K562 (cell line): ENCODE data around the gene ZBTB16. TPM values are rescaled to one million over a fixed set of nuclear protein-coding genes. Genes with fewer than 3 reads are reported as not detected.

Experiments
- PHF21A ChIP-seq: fragments of 450-650 bp; IDR thresholded peaks from 2 replicates; pipeline ENCODE4 v1.6.1; 2017; ENCODE audit warnings: low read depth, borderline replicate concordance
- PPARD ChIP-seq: fragments of 250-450 bp; sonication (Bioruptor Pico); IDR thresholded peaks from 2 replicates; pipeline ENCODE4 v1.8.0; 2022; ENCODE audit warnings: inconsistent platforms, mild to moderate bottlenecking, moderate library complexity
- TCFL5 ChIP-seq: fragments of 250-450 bp; sonication (Bioruptor Pico); conservative IDR thresholded peaks from 2 replicates; pipeline ENCODE4 v1.6.1; 2021; ENCODE audit warnings: mild to moderate bottlenecking, moderate library complexity, matching md5 sums
- polyA plus RNA-seq, 8 experiments: library from polyadenylated mRNA; depleted of rRNA in 4 of 8; stranded (reverse) in 5 of 8; unstranded in 3 of 8; fragments of >200 nt; fragmentation: Nextera tagmentation in 2 of 8; fragmentation: Illumina TruSeq in 1 of 8; extraction: Ambion mirVana in 2 of 8; extraction: Trizol in 1 of 8; gene quantifications; 2 replicates each; pipeline versions ENCODE4 v1.2.1 to v1.2.3, GENCODE V29; 2011 to 2014; ENCODE audit warnings: inconsistent platforms in 1 of 8, missing spikeins in 1 of 8
- total RNA-seq, 7 experiments: library from RNA; depleted of rRNA in 6 of 7; stranded (reverse); fragments of >200 nt in 6 of 7; fragmentation: Illumina TruSeq in 2 of 7; extraction: Trizol in 2 of 7; gene quantifications; 2 replicates each; pipeline versions ENCODE4 v1.2.1 to v1.2.3, GENCODE V29; 2011 to 2021; ENCODE audit warnings: low replicate concordance in 1 of 7
- TF ChIP-seq, protein P1 (sequence below): fragments of 250-450 bp; sonication (Bioruptor Pico); IDR thresholded peaks from 2 replicates; pipeline ENCODE4 v1.4.0; 2020
- TF ChIP-seq, protein P2 (sequence below): fragments of 450-650 bp; IDR thresholded peaks from 2 replicates; pipeline ENCODE4 v1.6.1; 2017; ENCODE audit warnings: mild to moderate bottlenecking, moderate library complexity

ZBTB16 gene
- total and polyA plus RNA-seq, 9 of the 15 experiments (the other 6 are each of a cell fraction or from before 2014, with no cell fraction given) = 0.06 to 0.40 (median 0.24) TPM; not detected in 4

DNA sequence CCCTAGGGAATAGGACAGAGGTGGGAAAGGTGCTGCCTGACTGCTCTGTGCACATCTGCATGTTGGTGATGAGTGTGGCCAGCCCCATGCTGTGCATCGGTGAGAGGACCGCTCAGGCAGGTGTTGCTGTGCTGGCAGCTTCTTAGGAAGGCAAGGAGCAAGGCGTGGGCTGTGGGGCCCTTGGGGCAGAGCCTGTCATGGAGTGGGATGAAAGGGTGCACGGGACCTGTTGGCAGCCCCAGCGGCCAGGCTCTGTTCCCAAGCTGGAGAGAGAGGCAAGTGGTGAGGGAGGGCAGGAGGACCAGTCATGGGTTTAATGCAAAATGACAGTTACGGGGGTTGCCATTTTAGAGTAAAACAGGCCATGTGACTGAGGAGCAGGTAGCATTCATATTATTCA lies 78.3 kb downstream of the ZBTB16 start (continued):
- TF ChIP-seq, protein P1, sequence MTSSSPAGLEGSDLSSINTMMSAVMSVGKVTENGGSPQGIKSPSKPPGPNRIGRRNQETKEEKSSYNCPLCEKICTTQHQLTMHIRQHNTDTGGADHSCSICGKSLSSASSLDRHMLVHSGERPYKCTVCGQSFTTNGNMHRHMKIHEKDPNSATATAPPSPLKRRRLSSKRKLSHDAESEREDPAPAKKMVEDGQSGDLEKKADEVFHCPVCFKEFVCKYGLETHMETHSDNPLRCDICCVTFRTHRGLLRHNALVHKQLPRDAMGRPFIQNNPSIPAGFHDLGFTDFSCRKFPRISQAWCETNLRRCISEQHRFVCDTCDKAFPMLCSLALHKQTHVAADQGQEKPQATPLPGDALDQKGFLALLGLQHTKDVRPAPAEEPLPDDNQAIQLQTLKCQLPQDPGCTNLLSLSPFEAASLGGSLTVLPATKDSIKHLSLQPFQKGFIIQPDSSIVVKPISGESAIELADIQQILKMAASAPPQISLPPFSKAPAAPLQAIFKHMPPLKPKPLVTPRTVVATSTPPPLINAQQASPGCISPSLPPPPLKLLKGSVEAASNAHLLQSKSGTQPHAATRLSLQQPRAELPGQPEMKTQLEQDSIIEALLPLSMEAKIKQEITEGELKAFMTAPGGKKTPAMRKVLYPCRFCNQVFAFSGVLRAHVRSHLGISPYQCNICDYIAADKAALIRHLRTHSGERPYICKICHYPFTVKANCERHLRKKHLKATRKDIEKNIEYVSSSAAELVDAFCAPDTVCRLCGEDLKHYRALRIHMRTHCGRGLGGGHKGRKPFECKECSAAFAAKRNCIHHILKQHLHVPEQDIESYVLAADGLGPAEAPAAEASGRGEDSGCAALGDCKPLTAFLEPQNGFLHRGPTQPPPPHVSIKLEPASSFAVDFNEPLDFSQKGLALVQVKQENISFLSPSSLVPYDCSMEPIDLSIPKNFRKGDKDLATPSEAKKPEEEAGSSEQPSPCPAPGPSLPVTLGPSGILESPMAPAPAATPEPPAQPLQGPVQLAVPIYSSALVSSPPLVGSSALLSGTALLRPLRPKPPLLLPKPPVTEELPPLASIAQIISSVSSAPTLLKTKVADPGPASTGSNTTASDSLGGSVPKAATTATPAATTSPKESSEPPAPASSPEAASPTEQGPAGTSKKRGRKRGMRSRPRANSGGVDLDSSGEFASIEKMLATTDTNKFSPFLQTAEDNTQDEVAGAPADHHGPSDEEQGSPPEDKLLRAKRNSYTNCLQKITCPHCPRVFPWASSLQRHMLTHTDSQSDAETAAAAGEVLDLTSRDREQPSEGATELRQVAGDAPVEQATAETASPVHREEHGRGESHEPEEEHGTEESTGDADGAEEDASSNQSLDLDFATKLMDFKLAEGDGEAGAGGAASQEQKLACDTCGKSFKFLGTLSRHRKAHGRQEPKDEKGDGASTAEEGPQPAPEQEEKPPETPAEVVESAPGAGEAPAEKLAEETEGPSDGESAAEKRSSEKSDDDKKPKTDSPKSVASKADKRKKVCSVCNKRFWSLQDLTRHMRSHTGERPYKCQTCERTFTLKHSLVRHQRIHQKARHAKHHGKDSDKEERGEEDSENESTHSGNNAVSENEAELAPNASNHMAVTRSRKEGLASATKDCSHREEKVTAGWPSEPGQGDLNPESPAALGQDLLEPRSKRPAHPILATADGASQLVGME (CRISPR knock-in tag) = no peak
- TF ChIP-seq, protein P2, sequence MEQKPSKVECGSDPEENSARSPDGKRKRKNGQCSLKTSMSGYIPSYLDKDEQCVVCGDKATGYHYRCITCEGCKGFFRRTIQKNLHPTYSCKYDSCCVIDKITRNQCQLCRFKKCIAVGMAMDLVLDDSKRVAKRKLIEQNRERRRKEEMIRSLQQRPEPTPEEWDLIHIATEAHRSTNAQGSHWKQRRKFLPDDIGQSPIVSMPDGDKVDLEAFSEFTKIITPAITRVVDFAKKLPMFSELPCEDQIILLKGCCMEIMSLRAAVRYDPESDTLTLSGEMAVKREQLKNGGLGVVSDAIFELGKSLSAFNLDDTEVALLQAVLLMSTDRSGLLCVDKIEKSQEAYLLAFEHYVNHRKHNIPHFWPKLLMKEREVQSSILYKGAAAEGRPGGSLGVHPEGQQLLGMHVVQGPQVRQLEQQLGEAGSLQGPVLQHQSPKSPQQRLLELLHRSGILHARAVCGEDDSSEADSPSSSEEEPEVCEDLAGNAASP = no peak
- TF ChIP-seq PHF21A = no peak
- no peak for TF ChIP-seq TCFL5 (CRISPR knock-in tag)
- no peak for TF ChIP-seq PPARD (CRISPR knock-in tag)
- TF ChIP-seq, all 486 proteins: peak for 0
